Spleen (tissue), 11 donors: ENCODE results near the gene ANKAR. TPM values are rescaled to one million over a fixed set of nuclear protein-coding genes. Genes with fewer than 3 reads are reported as not detected.

Source experiments
- DNase-seq: peaks from one replicate; pipeline ENCODE4 v3.0.0-alpha.2; 2020
- H3K27ac ChIP-seq, 8 donors: fragments of 200-600 bp; sonication (generic) in 7 of 8; 1 replicate in 4 of 8; 2 replicates in 4 of 8; pipeline versions ENCODE4 v1.5.0 to v1.8.0; 2016 to 2021; ENCODE audit warnings: inconsistent platforms in 4 of 8, mild to moderate bottlenecking in 4 of 8, moderate library complexity in 1 of 8
- H3K27me3 ChIP-seq, 7 donors: fragments of 200-600 bp; sonication (generic) in 6 of 7; replicated peaks in 1 of 7; 1 replicate in 4 of 7; 2 replicates in 3 of 7; pipeline versions ENCODE4 v1.5.0 to v1.8.0; 2016 to 2021; ENCODE audit warnings: inconsistent platforms in 3 of 7, mild to moderate bottlenecking in 1 of 7
- H3K36me3 ChIP-seq, 6 donors: fragments of 200-600 bp; sonication (generic) in 5 of 6; 1 replicate in 4 of 6; 2 replicates in 2 of 6; pipeline versions ENCODE4 v1.5.0 to v1.8.0; 2016 to 2021; ENCODE audit warnings: inconsistent platforms in 2 of 6
- H3K4me1 ChIP-seq, 6 donors: fragments of 200-600 bp; sonication (generic) in 5 of 6; 1 replicate in 3 of 6; 2 replicates in 3 of 6; pipeline versions ENCODE4 v1.5.0 to v1.8.0; 2016 to 2021; ENCODE audit warnings: inconsistent platforms in 3 of 6
- H3K4me3 ChIP-seq, 8 donors: fragments of 200-600 bp; sonication (generic) in 7 of 8; 1 replicate in 4 of 8; 2 replicates in 4 of 8; pipeline versions ENCODE4 v1.5.0 to v1.8.0; 2016 to 2021; ENCODE audit warnings: inconsistent platforms in 4 of 8, mild to moderate bottlenecking in 4 of 8, moderate library complexity in 2 of 8
- H3K9me3 ChIP-seq, 8 donors: fragments of 200-600 bp; sonication (generic) in 7 of 8; 1 replicate in 4 of 8; 2 replicates in 4 of 8; pipeline versions ENCODE4 v1.5.0 to v1.8.0; 2016 to 2021; ENCODE audit warnings: inconsistent platforms in 4 of 8
- CTCF ChIP-seq, 11 experiments: fragments of 200-600 bp in 7 of 11; fragments of 450-650 bp in 4 of 11; sonication (generic) in 4 of 11; IDR thresholded peaks in 8 of 11; conservative IDR thresholded peaks in 3 of 11; 1 replicate in 7 of 11; 2 replicates in 4 of 11; pipeline versions ENCODE4 v1.4.0 to v1.8.0; 2016 to 2021; ENCODE audit warnings: antibody characterized with exemption in 11 of 11, inconsistent platforms in 4 of 11, mild to moderate bottlenecking in 1 of 11
- POLR2A ChIP-seq, 3 donors: fragments of 450-650 bp; IDR thresholded peaks; one replicate each; pipeline ENCODE4 v1.5.1; 2017; ENCODE audit warnings: antibody characterized with exemption in 3 of 3, mild to moderate bottlenecking in 1 of 3
- POLR2AphosphoS5 ChIP-seq, 3 donors: sonication (generic); formaldehyde crosslinking; IDR thresholded peaks; one replicate each; pipeline ENCODE4 v1.5.1; 2017; ENCODE audit warnings: antibody characterized with exemption in 3 of 3
- WGBS, 5 donors: extraction: QIAGEN DNeasy Blood & Tissue Kit in 3 of 5; methylation state at CpG; one replicate each; pipeline versions ENCODE4 v1.1.5 to v1.1.7; 2013 to 2018; 5-methylcytosine and 5-hydroxymethylcytosine counted together
- intact Hi-C: fragments of 100-400 bp; cut with DNase I; formaldehyde crosslinking; loops from one replicate; pipeline ENCODE4 v1.15.0; 2023; ENCODE audit warnings: low total_unique reads
- polyA plus RNA-seq, 3 donors: library from polyadenylated mRNA; stranded (reverse); fragments of 200-250 nt; gene quantifications; one replicate each; pipeline ENCODE4 v1.2.1, GENCODE V29; 2013
- total RNA-seq, 7 donors: library from RNA; depleted of rRNA in 3 of 7; stranded (reverse); fragments of >200 nt in 3 of 7; fragmentation: NEBNext Ultra II Directional in 4 of 7; extraction: Animal tissue kit (Norgen Biotek cat#: 25700) in 4 of 7; gene quantifications; one replicate each; pipeline versions ENCODE4 v1.1.0 to v1.2.1, GENCODE V29; 2016 to 2021
- donor health status: healthy with polysubstance abuse.
- donor health status: DM: no; HTN: no; CAD: no; lungs with moderate emphysema.
- donor health status: DM: no; HTN: no; CAD: no.
- donor health status: Bipolar disorder and iron deficiency.
- donor health status: healthy.
- donor health status: DM: no; HTN: no; CAD: no.
- donor health status: DM: yes; HTN: yes; CAD: no.

The ANKAR gene
- total and polyA plus RNA-seq, 10 donors, result 3.1 to 32.3 (median 14.7) TPM

GRCh38 chr2:189633392-189633811 lies 41.1 kb upstream of the ANKAR start:
- H3K4me1 ChIP-seq, result no peaks in the 10 kb centered on the region
- TF ChIP-seq POLR2A (IDR thresholded peaks at IDR 0.05) (no peak), CTCF (IDR thresholded peaks at IDR 0.05 in 8 of 11, conservative IDR thresholded peaks at IDR 0.05 in 3 of 11) (peak in 7 of 11 experiments; percentile 38 to 66 (median 50))
- no peak for DNase-seq
- H3K4me3 ChIP-seq, result no peak overlapping the region
- H3K9me3 ChIP-seq, result no peaks in the 10 kb centered on the region
- intact Hi-C loops, result loop anchor here (10.0 kb wide), 2 partner anchors 169 to 539 kb away; no protein-coding TSS in a partner anchor
- no peaks in the 10 kb centered on the region for H3K27me3 ChIP-seq
- H3K27ac ChIP-seq, result no peak overlapping the region
- WGBS, 5 donors, result 81 to 88% (median 83%) methylated on average over 5 of the region's 5 CpGs
- no peaks in the 10 kb centered on the region for H3K36me3 ChIP-seq

GRCh38 chr2:189635353-189635752 lies 39.1 kb upstream of the ANKAR start:
- TF ChIP-seq POLR2AphosphoS5 (IDR thresholded peaks at IDR 0.05) (no peak), CTCF (IDR thresholded peaks at IDR 0.05 in 8 of 11, conservative IDR thresholded peaks at IDR 0.05 in 3 of 11) (no peak), POLR2A (IDR thresholded peaks at IDR 0.05) (no peak)
- H3K27me3 ChIP-seq, result no peaks in the 10 kb centered on the region
- H3K27ac ChIP-seq, result no peak overlapping the region
- H3K4me3 ChIP-seq, result no peak overlapping the region
- no peaks in the 10 kb centered on the region for H3K9me3 ChIP-seq
- H3K4me1 ChIP-seq, result no peaks in the 10 kb centered on the region
- no peaks in the 10 kb centered on the region for H3K36me3 ChIP-seq
- intact Hi-C loops, result loop anchor here (10.0 kb wide), 2 partner anchors 171 to 541 kb away; no protein-coding TSS in a partner anchor
- WGBS, 5 donors, result 79 to 94% (median 91%) methylated on average over 2 of the region's 2 CpGs
- no peak for DNase-seq

GRCh38 chr2:189638301-189639006 lies 36.0 kb upstream of the ANKAR start:
- no peaks in the 10 kb centered on the region for H3K9me3 ChIP-seq
- no peak for DNase-seq
- H3K27me3 ChIP-seq, result no peaks in the 10 kb centered on the region
- WGBS, 5 donors, result 87 to 96% (median 94%) methylated on average over 4 of the region's 4 CpGs
- TF ChIP-seq CTCF (IDR thresholded peaks at IDR 0.05 in 8 of 11, conservative IDR thresholded peaks at IDR 0.05 in 3 of 11), result no peak
- intact Hi-C loops, result loop anchor here (10.0 kb wide), 2 partner anchors 174 to 544 kb away; no protein-coding TSS in a partner anchor
- H3K4me3 ChIP-seq, result no peak overlapping the region
- no peaks in the 10 kb centered on the region for H3K4me1 ChIP-seq
- H3K36me3 ChIP-seq, result no peaks in the 10 kb centered on the region
- no peak overlapping the region for H3K27ac ChIP-seq

GRCh38 chr2:189639007-189639609 lies 35.4 kb upstream of the ANKAR start:
- intact Hi-C loops, result loop anchor here (10.0 kb wide), 2 partner anchors 174 to 544 kb away; no protein-coding TSS in a partner anchor
- Histone ChIP-seq H3K4me1 (no peaks in the 10 kb centered on the region), H3K9me3 (no peaks in the 10 kb centered on the region), H3K36me3 (no peaks in the 10 kb centered on the region), H3K27ac (no peak overlapping the region), H3K4me3 (no peak overlapping the region), H3K27me3 (no peaks in the 10 kb centered on the region)
- DNase-seq, result no peak
- 51 to 57% (median 51%) methylated on average over 3 of the region's 3 CpGs for WGBS, 5 donors
- no peak for TF ChIP-seq POLR2A (IDR thresholded peaks at IDR 0.05)
- no peak for TF ChIP-seq POLR2AphosphoS5 (IDR thresholded peaks at IDR 0.05)
- no peak for TF ChIP-seq CTCF (IDR thresholded peaks at IDR 0.05 in 8 of 11, conservative IDR thresholded peaks at IDR 0.05 in 3 of 11)
